GM19035 (cell line): ENCODE data around the gene MYBL2.

Experiments
- ATAC-seq: cut with Tn5 transposase; IDR thresholded peaks from one replicate; pipeline ENCODE4 v1.9.1; 2021; ENCODE audit not compliant: unreplicated experiment

MYBL2 gene

DNA sequence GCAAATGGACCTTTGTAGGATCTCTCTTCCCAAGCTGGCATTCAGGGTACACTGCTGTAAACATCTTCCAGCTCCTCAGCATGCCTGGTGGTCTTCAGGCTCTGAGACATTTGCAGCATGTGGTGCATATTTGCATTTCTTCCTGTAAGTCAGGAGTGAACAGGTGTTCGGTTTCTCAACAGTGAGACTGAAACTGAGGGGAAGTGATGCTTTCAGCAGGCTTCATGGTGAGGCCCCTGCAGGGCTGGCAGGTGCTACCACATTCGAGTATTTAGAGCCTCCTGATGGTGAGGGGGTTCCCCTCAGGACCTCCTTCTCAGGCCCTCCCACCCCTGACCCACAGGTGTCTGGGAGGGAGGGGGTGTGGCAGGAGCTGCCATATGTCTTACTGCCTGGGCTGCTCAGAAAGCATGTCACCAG lies 15.1 kb downstream of the MYBL2 start:
- peak; percentile 86 for ATAC-seq

DNA sequence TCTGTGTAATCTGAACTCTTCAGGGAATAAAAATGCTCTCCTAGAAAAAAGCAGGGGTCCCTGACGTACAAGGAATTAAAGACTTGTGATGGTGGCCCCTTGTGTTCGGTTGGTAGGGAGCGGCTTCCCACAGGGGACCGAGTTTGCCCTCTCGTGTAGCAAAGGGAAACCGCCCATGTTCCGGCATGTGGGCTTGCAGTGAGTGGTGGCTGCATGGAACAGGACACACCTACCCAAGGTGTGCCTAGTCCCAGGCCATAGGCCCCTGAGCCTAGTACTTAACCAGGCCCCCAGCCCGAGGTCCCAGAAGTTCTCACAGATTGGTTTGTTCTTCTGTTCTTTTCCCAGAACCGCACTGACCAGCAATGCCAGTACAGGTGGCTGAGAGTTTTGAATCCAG lies 15.5 kb downstream of the MYBL2 start:
- ATAC-seq = peak; percentile 38

- ATAC-seq = no peak
Observed at GRCh38 chr20:43686820-43687219, 19.9 kb downstream of the MYBL2 start.

DNA sequence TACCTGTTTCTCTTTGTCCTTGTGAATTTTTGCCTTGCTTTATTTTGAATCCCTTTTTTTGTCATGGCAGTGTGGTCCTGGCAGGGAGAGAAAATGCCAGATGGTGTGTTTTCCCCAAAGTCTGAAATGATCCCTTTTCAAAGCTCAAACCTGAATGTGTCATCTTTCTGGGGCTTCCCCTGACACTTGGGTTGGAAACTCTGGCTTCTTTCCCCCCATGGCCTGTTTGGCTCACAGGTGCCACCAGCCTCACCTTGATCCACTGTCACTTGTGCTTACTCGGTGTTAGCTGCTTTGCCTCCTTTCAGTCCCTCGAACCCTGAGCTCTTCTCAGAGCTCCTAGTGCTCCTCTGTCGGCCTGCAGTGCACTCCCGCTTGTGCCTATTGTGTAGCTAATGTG lies 22.3 kb downstream of the MYBL2 start:
- no peak for ATAC-seq

- ATAC-seq = no peak
Observed at GRCh38 chr20:43690943-43691598, 24.2 kb downstream of the MYBL2 start.

DNA sequence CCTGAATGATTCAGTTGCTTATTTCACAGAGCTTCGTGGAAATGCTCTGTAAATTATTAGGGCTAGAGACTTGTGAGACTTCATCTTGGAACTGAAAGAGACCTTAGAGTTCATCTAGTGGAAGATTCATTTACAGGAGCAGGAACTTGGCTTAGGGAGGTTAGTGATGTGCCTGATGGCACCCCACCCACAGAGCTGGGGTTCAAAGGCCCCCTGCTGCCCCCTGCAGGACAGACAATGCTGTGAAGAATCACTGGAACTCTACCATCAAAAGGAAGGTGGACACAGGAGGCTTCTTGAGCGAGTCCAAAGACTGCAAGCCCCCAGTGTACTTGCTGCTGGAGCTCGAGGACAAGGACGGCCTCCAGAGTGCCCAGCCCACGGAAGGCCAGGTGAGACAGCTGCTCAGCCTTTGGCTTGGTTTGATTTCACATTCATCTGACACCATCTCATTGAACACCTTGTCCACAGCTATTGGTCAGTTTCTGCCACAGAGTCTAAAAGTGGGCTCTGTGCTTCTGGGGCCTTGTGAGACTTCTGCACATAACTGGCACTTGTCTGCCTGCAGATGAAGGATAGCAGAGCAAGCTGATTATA lies 25.1 kb downstream of the MYBL2 start:
- no peak for ATAC-seq

DNA sequence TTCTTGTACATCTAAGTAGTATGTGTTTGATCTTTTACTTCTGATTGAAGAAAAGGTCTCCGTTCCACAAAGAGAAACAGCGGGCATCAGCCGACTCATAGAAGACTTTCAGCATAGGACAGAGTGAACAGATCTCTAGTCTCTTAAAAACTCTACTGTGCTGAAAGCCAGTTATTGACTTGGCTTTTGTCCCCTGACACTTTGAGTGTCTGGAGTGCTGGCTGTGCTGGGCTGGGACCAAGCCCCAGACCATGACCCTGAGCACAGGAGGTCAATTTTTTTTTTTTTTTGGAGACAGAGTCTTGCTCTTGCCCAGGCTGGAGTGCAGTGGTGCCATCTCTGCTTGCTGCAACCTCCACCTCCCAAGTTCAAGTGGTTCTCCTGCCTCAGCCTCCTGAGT lies 27.8 kb downstream of the MYBL2 start:
- no peak for ATAC-seq

GRCh38 chr20:43695571-43695970 lies 28.7 kb downstream of the MYBL2 start:
- no peak for ATAC-seq

- no peak for ATAC-seq
Observed at GRCh38 chr20:43699941-43700565, 33.1 kb downstream of the MYBL2 start.

DNA sequence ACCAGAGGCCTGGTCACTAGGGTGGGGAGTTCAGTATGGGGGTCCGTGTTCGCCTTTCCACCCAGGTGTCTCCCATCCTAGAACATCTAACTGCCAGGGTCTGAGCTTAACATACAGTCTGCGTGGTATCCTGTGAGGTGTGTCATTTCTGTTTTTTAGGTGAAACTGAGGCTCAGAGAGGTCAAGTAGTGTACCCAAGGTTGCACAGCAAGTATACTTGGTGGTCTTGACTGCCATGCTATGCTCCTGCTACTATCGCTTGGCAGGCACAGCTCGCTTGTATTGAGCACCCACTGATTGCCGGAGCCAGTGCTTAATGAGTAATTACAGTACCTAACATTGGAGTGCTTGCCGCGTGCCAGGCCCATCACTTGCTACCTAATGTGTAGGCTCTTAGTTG lies 33.7 kb downstream of the MYBL2 start:
- no peak for ATAC-seq

- ATAC-seq = no peak
Observed at GRCh38 chr20:43702502-43702901, 35.6 kb downstream of the MYBL2 start.

DNA sequence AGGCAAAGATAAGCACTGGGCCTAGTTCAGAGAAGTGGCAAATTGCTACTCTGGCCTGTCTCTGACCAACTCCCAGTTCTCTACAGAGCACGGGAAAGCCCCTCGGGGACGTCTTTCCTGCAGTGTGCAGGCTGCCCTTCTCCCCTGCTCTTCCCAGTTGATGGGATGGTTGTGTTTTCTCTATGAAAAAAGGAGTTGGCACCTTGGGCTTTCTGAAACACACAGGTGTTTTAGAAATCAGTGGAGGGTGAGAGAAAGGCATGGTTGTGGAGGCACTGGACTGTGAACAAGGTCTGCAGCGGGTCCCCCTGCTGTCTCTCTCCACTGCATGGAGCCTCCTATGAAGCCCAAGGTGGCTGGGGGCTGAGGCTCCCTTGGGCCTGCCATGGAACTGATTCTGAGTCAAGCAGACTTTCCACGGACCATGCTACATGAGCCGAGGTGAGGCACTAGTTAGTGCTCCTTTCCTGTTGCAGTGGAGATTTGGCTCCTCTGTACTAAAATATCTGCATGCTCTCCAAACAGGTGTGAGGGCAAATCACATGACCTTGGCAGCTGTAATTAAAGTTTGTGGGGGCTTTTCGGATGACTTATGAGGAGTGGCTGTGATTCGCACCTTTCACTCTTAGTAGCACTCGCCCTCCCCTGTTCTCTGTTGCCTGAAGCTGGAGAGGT lies 43.6 kb downstream of the MYBL2 start:
- ATAC-seq = no peak

DNA sequence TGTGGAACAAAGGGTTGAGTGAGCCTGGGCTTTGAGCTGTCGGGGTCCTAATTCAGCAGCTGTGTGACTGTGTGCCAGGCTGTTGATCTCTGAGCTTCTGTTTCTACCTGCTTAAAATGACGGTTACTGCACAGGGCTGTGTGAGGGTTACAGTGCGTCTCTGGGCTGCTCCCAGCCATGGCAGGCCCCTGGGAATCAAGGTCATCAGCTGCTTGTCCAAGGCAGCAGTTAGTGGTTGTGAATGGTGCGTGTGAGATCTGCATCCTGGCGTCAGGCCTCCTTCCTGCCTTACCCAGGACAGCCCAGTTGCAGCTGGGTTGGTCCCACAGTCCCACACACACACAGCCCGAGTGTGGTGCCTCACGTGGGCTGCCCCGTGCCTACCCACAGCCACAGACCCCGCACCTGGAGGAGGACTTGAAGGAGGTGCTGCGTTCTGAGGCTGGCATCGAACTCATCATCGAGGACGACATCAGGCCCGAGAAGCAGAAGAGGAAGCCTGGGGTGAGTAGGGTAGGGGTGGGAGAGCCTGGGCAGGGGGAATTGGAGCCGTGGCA lies 44.3 kb downstream of the MYBL2 start:
- ATAC-seq = no peak

GRCh38 chr20:43715044-43715443 lies 48.1 kb downstream of the MYBL2 start:
- ATAC-seq = no peak

DNA sequence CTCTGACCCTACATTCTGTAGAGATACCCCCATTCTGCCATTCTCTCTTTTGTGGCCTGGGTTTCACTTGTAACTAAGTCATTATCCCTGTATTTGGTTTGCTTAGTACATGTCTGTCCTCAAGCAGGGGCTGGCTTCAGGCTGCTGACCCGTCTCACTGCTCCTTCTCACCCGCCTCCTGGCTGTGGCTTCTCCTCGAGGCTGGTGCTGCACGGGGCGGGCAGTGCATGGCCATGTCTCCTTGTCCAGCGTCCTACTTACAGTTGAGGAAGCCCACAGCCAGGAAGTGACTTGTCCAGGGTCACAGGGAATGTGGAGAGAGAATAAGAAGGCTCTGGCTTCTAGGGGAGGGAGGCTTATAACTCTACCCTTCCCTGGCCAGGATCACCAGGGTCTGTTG lies 48.6 kb downstream of the MYBL2 start:
- no peak for ATAC-seq

DNA sequence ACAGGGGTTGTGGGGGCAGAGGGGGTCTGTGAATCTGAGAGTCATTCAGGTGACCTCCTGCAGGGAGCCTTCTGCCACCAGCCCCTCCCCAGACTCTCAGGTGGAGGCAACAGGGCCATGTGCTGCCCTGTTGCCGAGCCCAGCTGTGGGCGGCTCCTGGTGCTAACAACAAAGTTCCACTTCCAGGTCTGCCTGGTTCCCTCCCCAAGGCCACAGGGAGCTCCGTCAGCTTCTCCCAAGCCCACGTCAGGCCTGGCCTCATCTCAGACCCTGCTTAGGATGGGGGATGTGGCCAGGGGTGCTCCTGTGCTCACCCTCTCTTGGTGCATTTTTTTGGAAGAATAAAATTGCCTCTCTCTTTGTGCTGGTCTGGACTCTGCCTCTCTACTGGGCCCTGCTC lies 49.2 kb downstream of the MYBL2 start:
- ATAC-seq = no peak

DNA sequence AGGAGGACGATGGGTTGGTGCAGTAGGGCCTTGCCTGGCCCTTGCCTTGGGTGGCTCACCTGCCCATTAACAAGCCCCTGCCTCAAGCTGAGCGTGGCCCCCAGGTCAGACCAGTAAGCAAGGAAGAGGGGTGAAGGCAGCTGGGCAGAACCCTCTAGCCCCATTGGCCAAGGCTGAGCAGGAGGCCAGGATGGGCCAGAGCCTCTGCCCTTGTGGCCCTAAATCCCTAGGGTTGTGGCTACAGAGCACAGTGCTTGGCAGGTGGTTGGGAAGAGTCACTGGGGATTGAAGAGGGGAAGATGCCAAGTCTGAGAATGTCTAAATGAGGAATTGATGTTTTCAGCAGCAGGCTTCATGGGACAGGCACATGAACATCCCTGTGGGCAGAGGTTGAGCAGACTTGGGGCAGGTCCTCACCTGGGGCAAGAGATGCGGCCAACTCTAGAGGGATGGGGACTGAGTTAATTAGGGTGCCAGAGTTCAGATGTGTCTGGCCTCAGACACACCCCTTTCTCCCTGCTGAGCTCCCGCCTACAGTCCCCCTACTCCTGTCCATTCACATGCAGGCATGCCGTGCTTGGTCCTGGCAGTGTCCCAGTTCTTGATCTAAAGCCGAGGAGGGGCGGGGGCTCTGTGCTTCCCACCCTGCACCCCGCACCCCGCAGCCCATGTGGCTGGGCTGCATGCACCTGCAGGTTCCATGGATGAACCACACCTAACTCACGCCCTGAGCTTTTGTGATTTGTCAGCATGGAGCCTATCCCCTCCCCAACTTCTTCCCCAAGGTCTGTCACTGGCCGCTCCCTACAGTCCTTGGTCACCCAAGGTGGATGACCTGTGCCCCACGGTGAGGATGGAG lies 50.1 kb downstream of the MYBL2 start:
- no peak for ATAC-seq

DNA sequence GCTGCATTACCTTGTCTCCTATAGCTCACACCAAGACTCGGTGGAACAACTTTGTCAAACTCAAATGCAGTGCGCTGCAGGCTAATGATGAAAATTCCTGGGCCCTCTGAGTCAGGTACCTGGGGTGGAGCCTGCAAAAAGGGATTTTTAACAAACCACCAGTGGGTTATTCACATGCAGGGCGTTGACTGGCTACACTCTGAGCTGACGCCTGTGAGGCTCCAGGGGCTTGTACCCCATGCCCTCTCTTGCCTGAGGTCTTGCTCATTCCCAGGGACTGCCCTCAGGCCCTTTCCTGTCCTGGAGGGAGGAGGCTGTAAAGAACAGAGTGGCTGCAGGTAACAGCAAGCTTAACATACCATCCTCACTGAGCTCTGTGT lies 50.7 kb downstream of the MYBL2 start:
- ATAC-seq = no peak

DNA sequence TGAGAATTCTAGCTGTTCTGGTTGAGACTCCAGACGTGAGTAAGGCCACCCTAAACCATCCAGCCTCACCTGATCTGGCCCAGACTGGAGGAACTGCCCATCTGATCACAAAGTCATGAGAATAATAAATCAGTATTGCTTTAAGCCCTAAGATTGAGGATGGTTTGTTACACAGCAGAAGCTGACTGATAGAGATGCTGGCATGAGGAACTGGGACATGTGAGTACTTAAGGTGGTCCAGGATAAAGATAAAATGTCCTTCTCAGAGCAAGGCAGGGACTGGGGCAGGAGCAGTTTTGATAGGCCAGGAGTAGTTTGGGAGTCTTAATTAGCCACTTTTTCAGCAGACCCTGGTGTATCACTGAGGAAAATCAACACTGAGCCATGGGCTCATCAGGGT lies 53.1 kb downstream of the MYBL2 start:
- ATAC-seq = no peak

GRCh38 chr20:43721097-43721428 lies 54.1 kb downstream of the MYBL2 start:
- ATAC-seq = no peak
